H1 (cell line): Measurements from ENCODE around the gene PLEKHM3. TPM values are rescaled to one million over a fixed set of nuclear protein-coding genes. Genes with fewer than 3 reads are reported as not detected.

ENCODE experiments used
- CTCF ChIA-PET: fragments of 300-600 bp; sonication (Branson Sonifier 250); formaldehyde crosslinking; loops from one replicate; lab custom pipeline; 2021; ENCODE audit not compliant: partially characterized antibody; lab: Charles Lee
- POLR2A ChIA-PET: fragments of 300-600 bp; sonication (Branson Sonifier 250); formaldehyde crosslinking; loops from one replicate; lab custom pipeline; 2021; ENCODE audit warnings: inconsistent platforms; ENCODE audit not compliant: partially characterized antibody; lab: Charles Lee
- DNase-seq, 2 experiments: peaks; one replicate each; pipeline versions ENCODE4 v3.0.0 to v3.0.0-alpha.2; 2010 to 2022; ENCODE audit warnings: low spot score in 2 of 2, low read depth in 1 of 2, mixed read lengths in 1 of 2
- FAIRE-seq: peaks from 2 replicates; lab custom pipeline; 2011; peaks lifted over from hg19 to GRCh38; lab: Jason Lieb, UNC
- H2AFZ ChIP-seq: 2 replicates; pipeline ENCODE4 v1.8.1; 2012; ENCODE audit warnings: low read length, inconsistent platforms
- H2AK5ac ChIP-seq: 2 replicates; pipeline ENCODE4 v1.6.1; 2013; ENCODE audit warnings: low read depth, low read length
- H2BK120ac ChIP-seq: replicated peaks from 2 replicates; pipeline ENCODE3; 2013; ENCODE audit warnings: low read depth, low read length, inconsistent platforms
- H2BK12ac ChIP-seq: 2 replicates; pipeline ENCODE4 v1.6.1; 2013; ENCODE audit warnings: low read depth, low read length
- H2BK15ac ChIP-seq: 2 replicates; pipeline ENCODE4 v1.6.1; 2013; ENCODE audit warnings: low read length
- H2BK20ac ChIP-seq: 2 replicates; pipeline ENCODE4 v1.6.1; 2013; ENCODE audit warnings: low read length
- H2BK5ac ChIP-seq: 2 replicates; pipeline ENCODE4 v1.6.1; 2013; ENCODE audit warnings: low read depth, low read length
- H3K14ac ChIP-seq: 2 replicates; pipeline ENCODE4 v1.6.1; 2013; ENCODE audit warnings: inconsistent platforms; ENCODE audit not compliant: insufficient read length
- H3K18ac ChIP-seq: 2 replicates; pipeline ENCODE4 v1.6.1; 2013; ENCODE audit warnings: low read length; ENCODE audit errors: extremely low read depth
- H3K23ac ChIP-seq: 2 replicates; pipeline ENCODE4 v1.6.1; 2013; ENCODE audit warnings: inconsistent platforms; ENCODE audit not compliant: insufficient read length
- H3K23me2 ChIP-seq: 2 replicates; pipeline ENCODE4 v1.6.1; 2013; ENCODE audit warnings: low read depth, low read length
- H3K27ac ChIP-seq: 2 replicates; pipeline ENCODE4 v1.6.1; 2011; ENCODE audit warnings: low read depth, low read length, inconsistent platforms
- H3K27me3 ChIP-seq, 4 experiments: replicated peaks in 1 of 4; 1 replicate in 1 of 4; 2 replicates in 3 of 4; pipeline versions ENCODE4 v1.6.1 to v1.8.1; 2011 to 2013; ENCODE audit warnings: low read length in 3 of 4, mild to moderate bottlenecking in 3 of 4, inconsistent platforms in 2 of 4, mixed read lengths in 2 of 4, moderate library complexity in 1 of 4; ENCODE audit not compliant: control insufficient read depth in 3 of 4, insufficient read depth in 3 of 4; ENCODE audit errors: extremely low read depth in 1 of 4
- H3K36me3 ChIP-seq, 4 experiments: 2 replicates each; pipeline versions ENCODE4 v1.6.1 to v1.8.1; 2011 to 2013; ENCODE audit warnings: mild to moderate bottlenecking in 4 of 4, low read length in 3 of 4, moderate library complexity in 2 of 4, control low read depth in 1 of 4, inconsistent platforms in 1 of 4; ENCODE audit not compliant: insufficient read depth in 4 of 4, control insufficient read depth in 2 of 4
- H3K4ac ChIP-seq: replicated peaks from 2 replicates; pipeline ENCODE3; 2013; ENCODE audit warnings: low read length, low read depth, mixed read lengths, inconsistent platforms; ENCODE audit not compliant: insufficient read length
- H3K4me1 ChIP-seq, 4 experiments: replicated peaks in 1 of 4; 1 replicate in 1 of 4; 2 replicates in 3 of 4; pipeline versions ENCODE4 v1.6.1 to v1.8.1; 2011 to 2013; ENCODE audit warnings: low read length in 3 of 4, inconsistent platforms in 2 of 4, mixed read lengths in 1 of 4; ENCODE audit not compliant: insufficient read depth in 4 of 4, control insufficient read depth in 3 of 4
- H3K4me2 ChIP-seq, 2 experiments: 2 replicates each; pipeline versions ENCODE4 v1.6.1 to v1.8.1; 2011 to 2013; ENCODE audit warnings: low read depth in 2 of 2, low read length in 2 of 2, control low read depth in 1 of 2, inconsistent platforms in 1 of 2, mild to moderate bottlenecking in 1 of 2; ENCODE audit not compliant: insufficient read depth in 1 of 2
- H3K4me3 ChIP-seq, 4 experiments: fragments of 200-600, 300-600 bp in 1 of 4; sonication (generic), shearing (Covaris generic), sonication (Bioruptor Twin) in 1 of 4; 2 replicates each; pipeline versions ENCODE4 v1.5.1 to v1.8.1; 2011 to 2016; ENCODE audit warnings: low read length in 4 of 4, low read depth in 3 of 4, control low read depth in 2 of 4, inconsistent platforms in 2 of 4, mild to moderate bottlenecking in 2 of 4, mixed read lengths in 1 of 4, moderate library complexity in 1 of 4; ENCODE audit not compliant: insufficient read depth in 2 of 4; ENCODE audit errors: extremely low read depth in 1 of 4
- H3K56ac ChIP-seq: replicated peaks from 2 replicates; pipeline ENCODE3; 2013; ENCODE audit warnings: low read depth, mild to moderate bottlenecking, mixed read lengths, low read length, inconsistent platforms; ENCODE audit not compliant: insufficient read length
- H3K79me1 ChIP-seq: 2 replicates; pipeline ENCODE4 v1.6.1; 2013; ENCODE audit warnings: low read depth, low read length, control low read depth
- H3K79me2 ChIP-seq, 2 experiments: 2 replicates each; pipeline versions ENCODE4 v1.6.1 to v1.8.1; 2012 to 2013; ENCODE audit warnings: low read length in 2 of 2, mild to moderate bottlenecking in 2 of 2, inconsistent platforms in 1 of 2; ENCODE audit not compliant: insufficient read depth in 2 of 2, control insufficient read depth in 1 of 2
- H3K9ac ChIP-seq, 4 experiments: replicated peaks in 1 of 4; 1 replicate in 1 of 4; 2 replicates in 3 of 4; pipeline versions ENCODE4 v1.6.1 to v1.8.1; 2011 to 2013; ENCODE audit warnings: low read depth in 3 of 4, low read length in 3 of 4, control low read depth in 2 of 4, mild to moderate bottlenecking in 2 of 4, moderate library complexity in 2 of 4, inconsistent platforms in 1 of 4; ENCODE audit errors: extremely low read depth in 1 of 4
- H3K9me3 ChIP-seq, 2 experiments: 2 replicates each; pipeline versions ENCODE4 v1.6.1 to v1.8.1; 2012 to 2013; ENCODE audit warnings: mild to moderate bottlenecking in 2 of 2, moderate library complexity in 2 of 2, control low read depth in 1 of 2, inconsistent platforms in 1 of 2, low read depth in 1 of 2, low read length in 1 of 2, mixed read lengths in 1 of 2; ENCODE audit not compliant: insufficient read depth in 2 of 2
- H4K20me1 ChIP-seq, 2 experiments: replicated peaks in 1 of 2; 2 replicates each; pipeline versions ENCODE3 to v1.8.1; 2011 to 2013; ENCODE audit warnings: inconsistent platforms in 2 of 2, low read length in 2 of 2, mild to moderate bottlenecking in 1 of 2; ENCODE audit not compliant: insufficient read depth in 2 of 2, control insufficient read depth in 1 of 2
- H4K5ac ChIP-seq: 2 replicates; pipeline ENCODE4 v1.6.1; 2013; ENCODE audit warnings: low read length, low read depth, mixed read lengths, inconsistent platforms; ENCODE audit not compliant: insufficient read length
- H4K8ac ChIP-seq: 2 replicates; pipeline ENCODE4 v1.8.0; 2013; ENCODE audit warnings: mild to moderate bottlenecking, moderate library complexity, low read length, inconsistent platforms; ENCODE audit not compliant: insufficient read depth; ENCODE audit errors: extremely low read depth
- H4K91ac ChIP-seq: replicated peaks from 2 replicates; pipeline ENCODE3; 2013; ENCODE audit warnings: low read length, mixed read lengths, inconsistent platforms; ENCODE audit not compliant: insufficient read length
- ASH2L ChIP-seq: fragments of 200-600, 300-600 bp; sonication (generic); IDR thresholded peaks from one replicate; pipeline ENCODE4 v1.7.1; 2017; ENCODE audit warnings: low read length
- BACH1 ChIP-seq: IDR thresholded peaks from 2 replicates; pipeline ENCODE4 v1.6.1; 2012; ENCODE audit warnings: low read length, improper control_type of control experiment
- BCL11A ChIP-seq, 2 experiments: IDR thresholded peaks; one replicate each; pipeline ENCODE4 v1.6.1; 2011; ENCODE audit warnings: low read depth in 2 of 2, low read length in 2 of 2, mild to moderate bottlenecking in 2 of 2
- CTBP2 ChIP-seq: IDR thresholded peaks from 2 replicates; pipeline ENCODE4 v1.7.0; 2011; ENCODE audit warnings: borderline replicate concordance, mild to moderate bottlenecking, moderate library complexity, mixed read lengths, low read length; ENCODE audit not compliant: insufficient read depth, insufficient read length
- FOSL1 ChIP-seq: IDR thresholded peaks from 2 replicates; pipeline ENCODE4 v1.6.1; 2011; ENCODE audit warnings: mild to moderate bottlenecking, low read depth, low read length, moderate library complexity; ENCODE audit not compliant: insufficient read depth
- HDAC2 ChIP-seq, 2 experiments: fragments of 300-600 bp in 1 of 2; sonication (generic) in 1 of 2; IDR thresholded peaks; 2 replicates each; pipeline ENCODE4 v1.6.1; 2011 to 2012; ENCODE audit warnings: low read depth in 2 of 2, low read length in 2 of 2, mild to moderate bottlenecking in 2 of 2, moderate library complexity in 2 of 2, borderline replicate concordance in 1 of 2, inconsistent platforms in 1 of 2
- RBBP5 ChIP-seq: IDR thresholded peaks from 2 replicates; pipeline ENCODE4 v1.7.1; 2012; ENCODE audit warnings: low read depth, mild to moderate bottlenecking, inconsistent platforms, low read length, moderate library complexity, borderline replicate concordance
- WGBS, 2 experiments: shearing (Covaris generic) in 1 of 2; methylation state at CpG; one replicate each; pipeline versions ENCODE4 v1.1.6 to v1.1.7; 2013 to 2015; ENCODE audit warnings: low lambda C conversion rate in 2 of 2, mixed read lengths in 2 of 2, inconsistent platforms in 1 of 2, low coverage in 1 of 2, missing lambda C conversion rate in 1 of 2; ENCODE audit not compliant: insufficient replicate concordance in 2 of 2, insufficient coverage in 1 of 2, insufficient read length in 1 of 2; ENCODE audit errors: extremely low coverage in 1 of 2, missing lambda C conversion rate in 1 of 2; 5-methylcytosine and 5-hydroxymethylcytosine counted together
- polyA plus RNA-seq, 7 experiments: library from polyadenylated mRNA; depleted of rRNA in 3 of 7; stranded (reverse) in 5 of 7; unstranded in 2 of 7; fragments of >200 nt in 5 of 7; fragments of 200-250 nt in 2 of 7; gene quantifications; 1 replicate in 5 of 7; 2 replicates in 1 of 7; 4 replicates in 1 of 7; pipeline versions ENCODE4 v1.2.1 to v1.2.3, GENCODE V29; 2011 to 2013; ENCODE audit warnings: missing spikeins in 2 of 7, mixed read lengths in 2 of 7
- total RNA-seq: library from RNA; stranded (reverse); fragmentation: NEBNext Ultra II Directional; extraction: Animal tissue kit (Norgen Biotek cat#: 25700); gene quantifications from 2 replicates; pipeline ENCODE4 v1.2.1, GENCODE V29; 2021

The PLEKHM3 gene
- total and polyA plus RNA-seq, 2 of the 8 experiments (the other 6 are each of a cell fraction or from before 2014, with no cell fraction given) = 2.3 to 5.8 TPM

DNA sequence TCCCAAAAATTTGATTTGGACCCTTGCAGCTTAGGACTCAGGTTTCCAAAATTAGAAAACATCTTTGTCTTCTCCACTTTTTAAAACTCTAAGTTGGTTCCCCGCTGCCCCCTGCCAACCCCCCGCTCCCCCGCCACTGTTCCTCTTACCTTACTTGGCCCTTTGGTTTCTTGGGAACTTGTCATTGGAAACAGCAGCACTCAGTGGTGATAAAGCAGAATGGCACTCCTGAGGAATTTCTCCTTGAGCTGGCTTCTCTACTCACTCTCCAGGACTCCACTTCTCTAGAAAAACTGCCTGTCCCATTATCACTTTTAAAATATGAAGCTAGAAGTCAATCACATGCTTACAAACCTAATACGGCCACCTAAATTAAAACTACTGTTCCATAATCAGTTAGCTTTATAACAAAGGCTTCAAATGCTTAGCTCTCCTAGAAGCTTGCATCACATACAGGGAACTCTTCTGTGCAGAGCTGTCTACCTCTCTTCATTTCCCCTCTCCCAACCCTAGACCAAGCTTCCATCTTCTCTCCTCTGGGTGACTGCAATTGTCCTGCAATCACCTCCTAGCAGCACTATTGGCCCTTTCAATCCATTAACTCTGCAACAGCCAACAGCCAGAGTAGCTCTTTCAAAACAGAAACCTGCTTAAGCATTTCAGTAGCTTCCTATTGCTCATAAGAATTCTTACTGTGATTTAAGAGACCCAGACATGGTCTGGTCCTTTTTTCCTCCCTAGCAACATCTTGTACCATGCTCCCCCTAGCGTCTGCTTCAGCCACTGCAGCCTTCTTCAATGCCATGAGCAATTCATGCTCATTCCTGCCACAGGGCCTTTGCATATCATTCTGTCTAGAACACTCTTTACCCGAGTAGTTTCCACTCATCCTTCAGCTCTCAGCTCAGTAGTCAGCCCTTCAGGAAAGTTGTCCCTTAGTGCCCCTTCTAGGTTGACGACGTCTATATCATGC, 15.2 kb upstream of the PLEKHM3 start:
- no peak overlapping the region for H2AK5ac ChIP-seq
- H4K91ac ChIP-seq = no peak overlapping the region
- no peaks in the 10 kb centered on the region for H3K23me2 ChIP-seq
- no peak overlapping the region for H3K18ac ChIP-seq
- no peak overlapping the region for H3K9ac ChIP-seq
- no peak overlapping the region for H4K5ac ChIP-seq
- H3K4me3 ChIP-seq = no peak overlapping the region
- H3K4me2 ChIP-seq = no peak overlapping the region
- H2AFZ ChIP-seq = no peak overlapping the region
- ChIA-PET POLR2A (interaction anchor here (0.7 to 2.0 kb wide), 3 partner anchors 272 to 415 kb away, joined by 3 to 12 read pairs (median 4); partner anchors contain the start of gene METTL21A), CTCF (interaction anchor here (0.6 to 8.8 kb wide), 118 partner anchors 7 to 1751 kb away, joined by 3 to 157 read pairs (median 5); partner anchors contain the start of genes FZD5, METTL21A and PLEKHM3)
- no peaks in the 10 kb centered on the region for H3K9me3 ChIP-seq
- no peaks in the 10 kb centered on the region for H3K27me3 ChIP-seq
- no peak overlapping the region for H2BK20ac ChIP-seq
- H2BK5ac ChIP-seq = no peak overlapping the region
- peak in 1 of 2 experiments; percentile 84 for DNase-seq
- 56% methylated on average over 5 of the region's 8 CpGs; no CpG with 5 or more reads in 1 of the 2 experiments for WGBS, 2 experiments
- H3K79me1 ChIP-seq = no peaks in the 10 kb centered on the region
- H3K4ac ChIP-seq = no peak overlapping the region
- no peak overlapping the region for H4K8ac ChIP-seq
- no peaks in the 10 kb centered on the region for H3K79me2 ChIP-seq
- no peak overlapping the region for H3K23ac ChIP-seq
- H3K14ac ChIP-seq = no peak overlapping the region
- H3K4me1 ChIP-seq = peaks cover 0 to 13% (median 7%) of the 10 kb centered on the region in 4 experiments; a peak in 2 of 7 replicates
- H2BK12ac ChIP-seq = no peak overlapping the region
- no peak overlapping the region for H2BK120ac ChIP-seq
- no peaks in the 10 kb centered on the region for H3K36me3 ChIP-seq
- FAIRE-seq = peak; percentile 92
- H4K20me1 ChIP-seq = no peaks in the 10 kb centered on the region
- no peak overlapping the region for H2BK15ac ChIP-seq
- no peak overlapping the region for H3K56ac ChIP-seq
- H3K27ac ChIP-seq = no peak overlapping the region
- no peak for TF ChIP-seq ASH2L
- no peak for TF ChIP-seq BACH1
- TF ChIP-seq BCL11A (IDR thresholded peaks at IDR 0.05; ENCODE audit: low read depth in 2 of 2, low read length in 2 of 2) = no peak
- TF ChIP-seq CTBP2 = no peak
- TF ChIP-seq FOSL1 = no peak
- TF ChIP-seq HDAC2 (IDR thresholded peaks at IDR 0.05; ENCODE audit: borderline replicate concordance in 1 of 2, low read depth in 2 of 2, low read length in 2 of 2) = peak in 1 of 2 experiments; percentile 98; a peak in 2 of 4 replicates
- no peak for TF ChIP-seq RBBP5
